Cardiac muscle cell (in vitro differentiated cells and primary cell): ENCODE measurements around the gene ZNF853. TPM values are rescaled to one million over a fixed set of nuclear protein-coding genes. Genes with fewer than 3 reads are reported as not detected.

ENCODE experiments used
- DNase-seq, 2 donors: peaks; one replicate each; pipeline versions ENCODE4 v3.0.0 to v3.0.0-alpha.2; 2010 to 2017; ENCODE audit warnings: low read depth in 1 of 2, low spot score in 1 of 2
- H3K27ac ChIP-seq: fragments of 200-600 bp; sonication (generic); 2 replicates; pipeline ENCODE4 v1.5.1; 2016
- H3K27me3 ChIP-seq: fragments of 200-600 bp; sonication (generic); 2 replicates; pipeline ENCODE4 v1.6.0; 2016; ENCODE audit warnings: control low read depth
- H3K36me3 ChIP-seq: fragments of 200-600 bp; sonication (generic); 2 replicates; pipeline ENCODE4 v1.5.1; 2016; ENCODE audit warnings: control low read depth
- H3K4me1 ChIP-seq: fragments of 200-600 bp; sonication (generic); 2 replicates; pipeline ENCODE4 v1.8.1; 2017; ENCODE audit warnings: low read depth, mild to moderate bottlenecking, mixed run types
- H3K4me3 ChIP-seq: fragments of 200-600 bp; sonication (generic); 2 replicates; pipeline ENCODE4 v1.5.1; 2016; ENCODE audit warnings: mild to moderate bottlenecking
- H3K9me3 ChIP-seq: fragments of 200-600 bp; sonication (generic); 2 replicates; pipeline ENCODE4 v1.5.1; 2017; ENCODE audit warnings: low read depth, mild to moderate bottlenecking, control low read depth
- CTCF ChIP-seq: IDR thresholded peaks from 2 replicates; pipeline ENCODE4 v1.5.1; 2012; ENCODE audit warnings: low read depth, mild to moderate bottlenecking, low read length
- polyA plus RNA-seq: library from polyadenylated mRNA; unstranded; fragments of >200 nt; fragmentation: Nextera tagmentation; extraction: Ambion mirVana; gene quantifications from 2 replicates; pipeline ENCODE4 v1.2.1, GENCODE V29; 2016
- total RNA-seq: library from RNA; depleted of rRNA; stranded (reverse); fragments of >200 nt; gene quantifications from 2 replicates; pipeline ENCODE4 v1.2.3, GENCODE V29; 2016

Gene ZNF853
- total and polyA plus RNA-seq, 2 experiments from 2014 or later, result 16.8 to 31.3 TPM

DNA sequence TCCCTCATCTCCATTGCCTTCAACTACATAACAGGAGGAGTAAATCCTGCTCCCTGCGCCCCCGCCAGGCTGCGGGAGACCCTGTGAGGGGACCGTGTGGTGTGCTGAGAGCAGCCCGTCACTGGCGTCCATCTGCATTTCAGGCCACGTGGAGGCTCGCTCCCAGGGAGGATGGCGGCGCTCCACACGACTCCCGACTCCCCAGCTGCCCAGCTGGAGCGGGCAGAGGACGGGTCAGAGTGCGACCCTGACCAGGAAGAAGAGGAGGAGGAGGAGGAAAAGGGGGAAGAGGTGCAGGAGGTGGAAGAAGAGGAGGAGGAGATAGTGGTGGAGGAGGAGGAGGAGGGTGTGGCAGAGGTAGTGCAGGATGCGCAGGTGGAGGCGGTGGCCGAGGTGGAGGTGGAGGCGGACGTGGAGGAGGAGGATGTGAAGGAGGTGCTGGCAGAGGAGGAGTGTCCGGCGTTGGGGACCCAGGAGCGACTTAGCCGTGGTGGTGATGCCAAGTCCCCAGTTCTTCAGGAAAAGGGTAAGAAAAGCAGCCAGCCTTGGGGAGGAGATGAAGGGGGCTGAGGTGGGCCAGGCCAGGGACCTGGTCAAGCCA, 26.9 kb downstream of the ZNF853 start:
- Histone ChIP-seq H3K9me3 (no peaks in the 10 kb centered on the region), H3K27ac (no peak overlapping the region), H3K27me3 (no peaks in the 10 kb centered on the region), H3K36me3 (peaks cover 18% of the 10 kb centered on the region), H3K4me1 (peaks cover 7% of the 10 kb centered on the region), H3K4me3 (no peak overlapping the region)
- no peak for TF ChIP-seq CTCF
- no peak for DNase-seq

GRCh38 chr7:6642861-6643640, 27.6 kb downstream of the ZNF853 start:
- Histone ChIP-seq H3K36me3 (peaks cover 18% of the 10 kb centered on the region), H3K27me3 (no peaks in the 10 kb centered on the region), H3K4me1 (peaks cover 4% of the 10 kb centered on the region), H3K4me3 (no peak overlapping the region), H3K9me3 (no peaks in the 10 kb centered on the region), H3K27ac (no peak overlapping the region)
- no peak for TF ChIP-seq CTCF
- DNase-seq, result no peak

DNA sequence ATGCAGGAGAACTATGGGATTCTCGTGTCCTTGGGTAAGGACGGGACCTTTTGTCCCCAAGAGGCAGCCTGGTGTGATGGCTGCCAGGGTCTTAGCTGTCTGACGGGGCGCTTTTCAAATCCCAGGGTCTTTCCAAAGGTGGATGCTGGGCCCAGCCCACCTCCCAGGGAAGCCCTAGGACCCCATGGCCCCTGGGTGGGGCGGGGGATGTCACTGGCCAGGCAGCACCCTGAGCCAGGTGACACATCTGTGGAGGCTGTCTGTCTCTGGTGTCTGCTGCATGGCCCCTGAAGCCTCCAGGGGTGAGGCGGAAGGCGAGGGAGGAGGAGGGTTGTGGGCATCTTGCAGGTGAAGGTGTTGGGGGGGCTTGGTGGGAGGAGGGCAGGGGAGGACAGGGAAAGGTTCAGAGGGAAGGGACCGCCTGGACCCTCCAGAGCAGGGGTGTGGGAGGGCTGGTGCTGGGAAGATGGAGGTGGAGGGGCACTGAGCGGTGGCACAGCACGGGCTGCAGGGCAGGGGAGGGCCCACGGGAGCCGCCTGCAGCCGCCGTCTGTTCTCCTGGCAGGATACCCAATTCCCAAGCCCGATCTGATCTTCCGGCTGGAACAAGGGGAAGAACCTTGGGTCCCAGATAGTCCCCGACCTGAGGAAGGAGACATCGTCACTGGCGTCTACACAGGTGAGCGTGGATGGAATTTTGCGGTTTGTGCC, 28.7 kb downstream of the ZNF853 start:
- H3K27ac ChIP-seq, result no peak overlapping the region
- peaks cover 18% of the 10 kb centered on the region for H3K36me3 ChIP-seq
- TF ChIP-seq CTCF, result no peak
- H3K4me3 ChIP-seq, result no peak overlapping the region
- no peaks in the 10 kb centered on the region for H3K4me1 ChIP-seq
- no peak for DNase-seq
- H3K9me3 ChIP-seq, result no peaks in the 10 kb centered on the region
- no peaks in the 10 kb centered on the region for H3K27me3 ChIP-seq

GRCh38 chr7:6644728-6645127, 29.3 kb downstream of the ZNF853 start:
- Histone ChIP-seq H3K36me3 (peaks cover 18% of the 10 kb centered on the region), H3K4me1 (no peaks in the 10 kb centered on the region), H3K27me3 (no peaks in the 10 kb centered on the region), H3K4me3 (no peak overlapping the region), H3K9me3 (no peaks in the 10 kb centered on the region), H3K27ac (no peak overlapping the region)
- DNase-seq, result no peak
- TF ChIP-seq CTCF, result no peak

GRCh38 chr7:6646465-6646864, 31.1 kb downstream of the ZNF853 start:
- Histone ChIP-seq H3K36me3 (peaks cover 27% of the 10 kb centered on the region), H3K4me1 (no peaks in the 10 kb centered on the region), H3K27me3 (no peaks in the 10 kb centered on the region), H3K27ac (no peak overlapping the region), H3K4me3 (no peak overlapping the region), H3K9me3 (no peaks in the 10 kb centered on the region)
- TF ChIP-seq CTCF, result no peak
- DNase-seq, result no peak
